H1 (cell line): ENCODE results near the gene GLTPD2. TPM values are rescaled to one million over a fixed set of nuclear protein-coding genes. Genes with fewer than 3 reads are reported as not detected.
A peak's percentile ranks its signal among the peaks of the same experiment; 100 is the strongest.

Source experiments
- CTCF ChIA-PET: fragments of 300-600 bp; sonication (Branson Sonifier 250); formaldehyde crosslinking; loops from one replicate; lab custom pipeline; 2021; ENCODE audit not compliant: partially characterized antibody; lab: Charles Lee
- POLR2A ChIA-PET: fragments of 300-600 bp; sonication (Branson Sonifier 250); formaldehyde crosslinking; loops from one replicate; lab custom pipeline; 2021; ENCODE audit warnings: inconsistent platforms; ENCODE audit not compliant: partially characterized antibody; lab: Charles Lee
- DNase-seq, 2 experiments: peaks; one replicate each; pipeline versions ENCODE4 v3.0.0 to v3.0.0-alpha.2; 2010 to 2022; ENCODE audit warnings: low spot score in 2 of 2, low read depth in 1 of 2, mixed read lengths in 1 of 2
- FAIRE-seq: peaks from 2 replicates; lab custom pipeline; 2011; peaks lifted over from hg19 to GRCh38; lab: Jason Lieb, UNC
- H2AFZ ChIP-seq: 2 replicates; pipeline ENCODE4 v1.8.1; 2012; ENCODE audit warnings: low read length, inconsistent platforms
- H2AK5ac ChIP-seq: 2 replicates; pipeline ENCODE4 v1.6.1; 2013; ENCODE audit warnings: low read depth, low read length
- H2BK120ac ChIP-seq: replicated peaks from 2 replicates; pipeline ENCODE3; 2013; ENCODE audit warnings: low read depth, low read length, inconsistent platforms
- H2BK12ac ChIP-seq: 2 replicates; pipeline ENCODE4 v1.6.1; 2013; ENCODE audit warnings: low read depth, low read length
- H2BK15ac ChIP-seq: 2 replicates; pipeline ENCODE4 v1.6.1; 2013; ENCODE audit warnings: low read length
- H2BK20ac ChIP-seq: 2 replicates; pipeline ENCODE4 v1.6.1; 2013; ENCODE audit warnings: low read length
- H2BK5ac ChIP-seq: 2 replicates; pipeline ENCODE4 v1.6.1; 2013; ENCODE audit warnings: low read depth, low read length
- H3K14ac ChIP-seq: 2 replicates; pipeline ENCODE4 v1.6.1; 2013; ENCODE audit warnings: inconsistent platforms; ENCODE audit not compliant: insufficient read length
- H3K18ac ChIP-seq: 2 replicates; pipeline ENCODE4 v1.6.1; 2013; ENCODE audit warnings: low read length; ENCODE audit errors: extremely low read depth
- H3K23ac ChIP-seq: 2 replicates; pipeline ENCODE4 v1.6.1; 2013; ENCODE audit warnings: inconsistent platforms; ENCODE audit not compliant: insufficient read length
- H3K23me2 ChIP-seq: 2 replicates; pipeline ENCODE4 v1.6.1; 2013; ENCODE audit warnings: low read depth, low read length
- H3K27ac ChIP-seq: 2 replicates; pipeline ENCODE4 v1.6.1; 2011; ENCODE audit warnings: low read depth, low read length, inconsistent platforms
- H3K27me3 ChIP-seq, 4 experiments: replicated peaks in 1 of 4; 1 replicate in 1 of 4; 2 replicates in 3 of 4; pipeline versions ENCODE4 v1.6.1 to v1.8.1; 2011 to 2013; ENCODE audit warnings: low read length in 3 of 4, mild to moderate bottlenecking in 3 of 4, inconsistent platforms in 2 of 4, mixed read lengths in 2 of 4, moderate library complexity in 1 of 4; ENCODE audit not compliant: control insufficient read depth in 3 of 4, insufficient read depth in 3 of 4; ENCODE audit errors: extremely low read depth in 1 of 4
- H3K36me3 ChIP-seq, 4 experiments: 2 replicates each; pipeline versions ENCODE4 v1.6.1 to v1.8.1; 2011 to 2013; ENCODE audit warnings: mild to moderate bottlenecking in 4 of 4, low read length in 3 of 4, moderate library complexity in 2 of 4, control low read depth in 1 of 4, inconsistent platforms in 1 of 4; ENCODE audit not compliant: insufficient read depth in 4 of 4, control insufficient read depth in 2 of 4
- H3K4ac ChIP-seq: replicated peaks from 2 replicates; pipeline ENCODE3; 2013; ENCODE audit warnings: low read length, low read depth, mixed read lengths, inconsistent platforms; ENCODE audit not compliant: insufficient read length
- H3K4me1 ChIP-seq, 4 experiments: replicated peaks in 1 of 4; 1 replicate in 1 of 4; 2 replicates in 3 of 4; pipeline versions ENCODE4 v1.6.1 to v1.8.1; 2011 to 2013; ENCODE audit warnings: low read length in 3 of 4, inconsistent platforms in 2 of 4, mixed read lengths in 1 of 4; ENCODE audit not compliant: insufficient read depth in 4 of 4, control insufficient read depth in 3 of 4
- H3K4me2 ChIP-seq, 2 experiments: 2 replicates each; pipeline versions ENCODE4 v1.6.1 to v1.8.1; 2011 to 2013; ENCODE audit warnings: low read depth in 2 of 2, low read length in 2 of 2, control low read depth in 1 of 2, inconsistent platforms in 1 of 2, mild to moderate bottlenecking in 1 of 2; ENCODE audit not compliant: insufficient read depth in 1 of 2
- H3K4me3 ChIP-seq, 4 experiments: fragments of 200-600, 300-600 bp in 1 of 4; sonication (generic), shearing (Covaris generic), sonication (Bioruptor Twin) in 1 of 4; 2 replicates each; pipeline versions ENCODE4 v1.5.1 to v1.8.1; 2011 to 2016; ENCODE audit warnings: low read length in 4 of 4, low read depth in 3 of 4, control low read depth in 2 of 4, inconsistent platforms in 2 of 4, mild to moderate bottlenecking in 2 of 4, mixed read lengths in 1 of 4, moderate library complexity in 1 of 4; ENCODE audit not compliant: insufficient read depth in 2 of 4; ENCODE audit errors: extremely low read depth in 1 of 4
- H3K56ac ChIP-seq: replicated peaks from 2 replicates; pipeline ENCODE3; 2013; ENCODE audit warnings: low read depth, mild to moderate bottlenecking, mixed read lengths, low read length, inconsistent platforms; ENCODE audit not compliant: insufficient read length
- H3K79me1 ChIP-seq: 2 replicates; pipeline ENCODE4 v1.6.1; 2013; ENCODE audit warnings: low read depth, low read length, control low read depth
- H3K79me2 ChIP-seq, 2 experiments: 2 replicates each; pipeline versions ENCODE4 v1.6.1 to v1.8.1; 2012 to 2013; ENCODE audit warnings: low read length in 2 of 2, mild to moderate bottlenecking in 2 of 2, inconsistent platforms in 1 of 2; ENCODE audit not compliant: insufficient read depth in 2 of 2, control insufficient read depth in 1 of 2
- H3K9ac ChIP-seq, 4 experiments: replicated peaks in 1 of 4; 1 replicate in 1 of 4; 2 replicates in 3 of 4; pipeline versions ENCODE4 v1.6.1 to v1.8.1; 2011 to 2013; ENCODE audit warnings: low read depth in 3 of 4, low read length in 3 of 4, control low read depth in 2 of 4, mild to moderate bottlenecking in 2 of 4, moderate library complexity in 2 of 4, inconsistent platforms in 1 of 4; ENCODE audit errors: extremely low read depth in 1 of 4
- H3K9me3 ChIP-seq, 2 experiments: 2 replicates each; pipeline versions ENCODE4 v1.6.1 to v1.8.1; 2012 to 2013; ENCODE audit warnings: mild to moderate bottlenecking in 2 of 2, moderate library complexity in 2 of 2, control low read depth in 1 of 2, inconsistent platforms in 1 of 2, low read depth in 1 of 2, low read length in 1 of 2, mixed read lengths in 1 of 2; ENCODE audit not compliant: insufficient read depth in 2 of 2
- H4K20me1 ChIP-seq, 2 experiments: replicated peaks in 1 of 2; 2 replicates each; pipeline versions ENCODE3 to v1.8.1; 2011 to 2013; ENCODE audit warnings: inconsistent platforms in 2 of 2, low read length in 2 of 2, mild to moderate bottlenecking in 1 of 2; ENCODE audit not compliant: insufficient read depth in 2 of 2, control insufficient read depth in 1 of 2
- H4K5ac ChIP-seq: 2 replicates; pipeline ENCODE4 v1.6.1; 2013; ENCODE audit warnings: low read length, low read depth, mixed read lengths, inconsistent platforms; ENCODE audit not compliant: insufficient read length
- H4K8ac ChIP-seq: 2 replicates; pipeline ENCODE4 v1.8.0; 2013; ENCODE audit warnings: mild to moderate bottlenecking, moderate library complexity, low read length, inconsistent platforms; ENCODE audit not compliant: insufficient read depth; ENCODE audit errors: extremely low read depth
- H4K91ac ChIP-seq: replicated peaks from 2 replicates; pipeline ENCODE3; 2013; ENCODE audit warnings: low read length, mixed read lengths, inconsistent platforms; ENCODE audit not compliant: insufficient read length
- ASH2L ChIP-seq: fragments of 200-600, 300-600 bp; sonication (generic); IDR thresholded peaks from one replicate; pipeline ENCODE4 v1.7.1; 2017; ENCODE audit warnings: low read length
- EZH2 ChIP-seq: fragments of 200-600 bp; sonication (generic); IDR thresholded peaks from 2 replicates; pipeline ENCODE4 v1.7.1; 2012; ENCODE audit warnings: low read depth, mild to moderate bottlenecking, moderate library complexity, low read length, inconsistent platforms; ENCODE audit not compliant: severe bottlenecking
- GABPA ChIP-seq: IDR thresholded peaks from 2 replicates; pipeline ENCODE4 v1.6.1; 2011; ENCODE audit warnings: mild to moderate bottlenecking, low read length, moderate library complexity, borderline replicate concordance; ENCODE audit not compliant: insufficient read depth
- HDAC2 ChIP-seq, 2 experiments: fragments of 300-600 bp in 1 of 2; sonication (generic) in 1 of 2; IDR thresholded peaks; 2 replicates each; pipeline ENCODE4 v1.6.1; 2011 to 2012; ENCODE audit warnings: low read depth in 2 of 2, low read length in 2 of 2, mild to moderate bottlenecking in 2 of 2, moderate library complexity in 2 of 2, borderline replicate concordance in 1 of 2, inconsistent platforms in 1 of 2
- KDM5A ChIP-seq: fragments of 200-600 bp; IDR thresholded peaks from 2 replicates; pipeline ENCODE4 v1.7.1; 2012; ENCODE audit warnings: mild to moderate bottlenecking, low read length, inconsistent platforms, mixed read lengths
- RFX5 ChIP-seq: IDR thresholded peaks from 2 replicates; pipeline ENCODE4 v1.6.1; 2011; ENCODE audit warnings: low read depth, low read length, improper control_type of control experiment, borderline replicate concordance
- RNF2 ChIP-seq: fragments of 200-900, 300-1000 bp; sonication (generic); IDR thresholded peaks from 2 replicates; pipeline ENCODE4 v1.7.1; 2016; ENCODE audit warnings: borderline replicate concordance, low read depth, mild to moderate bottlenecking, antibody characterized with exemption, low read length; ENCODE audit not compliant: poor library complexity, severe bottlenecking; ENCODE audit errors: missing control alignments
- SP4 ChIP-seq: IDR thresholded peaks from 2 replicates; pipeline ENCODE4 v1.6.1; 2012; ENCODE audit warnings: low read length, inconsistent platforms
- SRF ChIP-seq: IDR thresholded peaks from 2 replicates; pipeline ENCODE4 v1.6.1; 2011; ENCODE audit warnings: mild to moderate bottlenecking, low read depth, low read length, moderate library complexity
- YY1 ChIP-seq: IDR thresholded peaks from 2 replicates; pipeline ENCODE4 v1.6.1; 2011; ENCODE audit warnings: low read depth, mild to moderate bottlenecking, low read length
- WGBS, 2 experiments: shearing (Covaris generic) in 1 of 2; methylation state at CpG; one replicate each; pipeline versions ENCODE4 v1.1.6 to v1.1.7; 2013 to 2015; ENCODE audit warnings: low lambda C conversion rate in 2 of 2, mixed read lengths in 2 of 2, inconsistent platforms in 1 of 2, low coverage in 1 of 2, missing lambda C conversion rate in 1 of 2; ENCODE audit not compliant: insufficient replicate concordance in 2 of 2, insufficient coverage in 1 of 2, insufficient read length in 1 of 2; ENCODE audit errors: extremely low coverage in 1 of 2, missing lambda C conversion rate in 1 of 2; 5-methylcytosine and 5-hydroxymethylcytosine counted together
- polyA plus RNA-seq, 7 experiments: library from polyadenylated mRNA; depleted of rRNA in 3 of 7; stranded (reverse) in 5 of 7; unstranded in 2 of 7; fragments of >200 nt in 5 of 7; fragments of 200-250 nt in 2 of 7; gene quantifications; 1 replicate in 5 of 7; 2 replicates in 1 of 7; 4 replicates in 1 of 7; pipeline versions ENCODE4 v1.2.1 to v1.2.3, GENCODE V29; 2011 to 2013; ENCODE audit warnings: missing spikeins in 2 of 7, mixed read lengths in 2 of 7
- total RNA-seq: library from RNA; stranded (reverse); fragmentation: NEBNext Ultra II Directional; extraction: Animal tissue kit (Norgen Biotek cat#: 25700); gene quantifications from 2 replicates; pipeline ENCODE4 v1.2.1, GENCODE V29; 2021

GLTPD2 gene
- total and polyA plus RNA-seq, 2 of the 8 experiments (the other 6 are each of a cell fraction or from before 2014, with no cell fraction given), result not detected

GRCh38 chr17:4789701-4789950 is 862 bp downstream of the GLTPD2 start:
- Histone ChIP-seq H3K18ac (peak overlapping the region; percentile 78; the same call in 1 of the 2 replicates), H4K8ac (peak overlapping the region; percentile 89; the same call in 1 of the 2 replicates), H3K79me2 (no peaks in the 10 kb centered on the region), H2BK120ac (no peak overlapping the region), H4K91ac (no peak overlapping the region), H2BK15ac (no peak overlapping the region; the same call in 1 of the 2 replicates), H2BK12ac (no peak overlapping the region), H3K9me3 (no peaks in the 10 kb centered on the region), H2AFZ (no peak overlapping the region; the same call in 1 of the 2 replicates), H3K23ac (no peak overlapping the region), H3K4me1 (peaks cover 0 to 15% (median 8%) of the 10 kb centered on the region in 4 experiments; a peak in 5 of 7 replicates), H3K79me1 (no peaks in the 10 kb centered on the region), H3K4me3 (peak overlapping the region; percentile 46 to 74 (median 66)), H3K4ac (peak overlapping the region; percentile 85), H2AK5ac (no peak overlapping the region), H3K27ac (no peak overlapping the region), H3K56ac (no peak overlapping the region), H3K23me2 (peaks cover 17% of the 10 kb centered on the region), H3K9ac (peak overlapping the region in 3 of 4 experiments; percentile 2 to 60 (median 4); a peak in 4 of 7 replicates), H4K5ac (no peak overlapping the region), H2BK5ac (no peak overlapping the region), H4K20me1 (peaks cover 0 to 2% of the 10 kb centered on the region in 2 experiments), H3K14ac (no peak overlapping the region), H3K4me2 (peak overlapping the region; percentile 70 to 98), H3K36me3 (no peaks in the 10 kb centered on the region), H2BK20ac (no peak overlapping the region), H3K27me3 (peaks cover 3 to 30% (median 17%) of the 10 kb centered on the region in 4 experiments)
- no peak for DNase-seq
- CTCF ChIA-PET, result interaction anchor here (0.8 to 4.8 kb wide), 22 partner anchors 10 to 227 kb away, joined by 3 to 27 read pairs (median 4); partner anchors contain the start of genes PLD2 and TM4SF5
- WGBS, 2 experiments, result 0% methylated on average over 16 of the region's 25 CpGs; no CpG with 5 or more reads in 1 of the 2 experiments
- POLR2A ChIA-PET, result interaction anchor here (1.1 to 3.1 kb wide), 12 partner anchors 15 to 150 kb away, joined by 3 to 15 read pairs (median 4); partner anchors contain the start of genes PLD2, RNF167 and SLC25A11
- TF ChIP-seq KDM5A, result no peak
- TF ChIP-seq ASH2L, result peak; percentile 64
- 0 out of 4 replicates have a peak, but pooled peaks of 1 of the 2 experiments have one; percentile 59 for TF ChIP-seq HDAC2 (IDR thresholded peaks at IDR 0.05; ENCODE audit: borderline replicate concordance in 1 of 2, low read depth in 2 of 2, low read length in 2 of 2)
- peak; percentile 9 for TF ChIP-seq RNF2
- no peak for TF ChIP-seq RFX5
- no peak for TF ChIP-seq SP4
- TF ChIP-seq YY1, result peak; percentile 68; the same call in 1 of the 2 replicates
- TF ChIP-seq EZH2, result peak; percentile 23
- TF ChIP-seq SRF, result no peak
- no peak for TF ChIP-seq GABPA
- no peak for FAIRE-seq
